GM19193 (cell line): ENCODE measurements around the gene FUT6.

Experiments used
- POLR2A ChIP-seq: IDR thresholded peaks from 4 replicates; pipeline ENCODE4 v1.6.1; 2011; ENCODE audit not compliant: insufficient read depth, insufficient read length; ENCODE audit errors: extremely low read depth

Gene FUT6

GRCh38 chr19:5817218-5817617 is 22.3 kb downstream of the FUT6 start:
- TF ChIP-seq POLR2A: no peak

GRCh38 chr19:5814852-5815246 is 24.7 kb downstream of the FUT6 start:
- no peak for TF ChIP-seq POLR2A

- TF ChIP-seq POLR2A: no peak
Measured at GRCh38 chr19:5814123-5814851, 25.2 kb downstream of the FUT6 start.

- TF ChIP-seq POLR2A: no peak
Measured at GRCh38 chr19:5811117-5811516, 28.4 kb downstream of the FUT6 start.

- no peak for TF ChIP-seq POLR2A
Measured at GRCh38 chr19:5809469-5809868, 30.0 kb downstream of the FUT6 start.

GRCh38 chr19:5809053-5809452 is 30.4 kb downstream of the FUT6 start:
- TF ChIP-seq POLR2A: no peak

- TF ChIP-seq POLR2A: no peak
Measured at GRCh38 chr19:5808120-5808816, 31.2 kb downstream of the FUT6 start.

GRCh38 chr19:5806905-5807304 is 32.6 kb downstream of the FUT6 start:
- TF ChIP-seq POLR2A: no peak

- no peak for TF ChIP-seq POLR2A
Measured at GRCh38 chr19:5806133-5806489, 33.4 kb downstream of the FUT6 start.

- no peak for TF ChIP-seq POLR2A
Measured at GRCh38 chr19:5805462-5806132, 33.9 kb downstream of the FUT6 start.

GRCh38 chr19:5804516-5805461 is 34.7 kb downstream of the FUT6 start, which contains the start of gene NRTN:
TSS of gene NRTN (plus strand) at chr19:5805067. CDS start at chr19:5824166, 19,099 bp downstream.
- no peak for TF ChIP-seq POLR2A

- TF ChIP-seq POLR2A: no peak
Measured at GRCh38 chr19:5803752-5804515, 35.6 kb downstream of the FUT6 start.

GRCh38 chr19:5803441-5803751 is 36.1 kb downstream of the FUT6 start:
- TF ChIP-seq POLR2A: no peak
